MCF 10A (cell line): ENCODE data around the gene RHOT1. TPM values are rescaled to one million over a fixed set of nuclear protein-coding genes. Genes with fewer than 3 reads are reported as not detected.
A peak's percentile ranks its signal among the peaks of the same experiment; 100 is the strongest.
"Not testable (repeated sequence)": the region's sequence is repeated elsewhere in the genome, so short reads cannot be mapped to it uniquely, and the experiment has no call there.

Experiments used
- BruUV-seq: library from RNA; stranded (reverse); fragments of 400-500 nt; replicated peaks from 2 replicates; lab custom pipeline; 2021; lab: Mats Ljungman, UMichigan
- CTCF ChIA-PET: fragments of 300-600 bp; sonication (Branson Sonifier 250); formaldehyde crosslinking; extraction: SDS; loops from one replicate; lab custom pipeline; 2021; ENCODE audit warnings: antibody characterized with exemption, inconsistent platforms; lab: Yijun Ruan, JAX
- POLR2A ChIA-PET: fragments of 300-600, 350-650 bp; sonication (Branson Sonifier 250); formaldehyde crosslinking; extraction: SDS; loops from one replicate; lab custom pipeline; 2020; ENCODE audit warnings: antibody characterized with exemption, inconsistent platforms; lab: Yijun Ruan, JAX
- DNase-seq: peaks from one replicate; pipeline ENCODE4 v3.0.0-alpha.2; 2018; ENCODE audit not compliant: unreplicated experiment
- H3K27ac Mint-ChIP-seq: one replicate; pipeline ENCODE4 v1.8.0; 2022; ENCODE audit warnings: mild to moderate bottlenecking, low read depth, mixed read lengths; ENCODE audit not compliant: unreplicated experiment
- H3K27me3 Mint-ChIP-seq: one replicate; pipeline ENCODE4 v1.8.0; 2022; ENCODE audit warnings: mixed read lengths; ENCODE audit not compliant: insufficient read depth, unreplicated experiment
- H3K36me3 Mint-ChIP-seq: one replicate; pipeline ENCODE4 v1.8.0; 2022; ENCODE audit warnings: mild to moderate bottlenecking, moderate library complexity, mixed read lengths; ENCODE audit not compliant: insufficient read depth, unreplicated experiment
- H3K4me1 Mint-ChIP-seq: one replicate; pipeline ENCODE4 v1.8.0; 2022; ENCODE audit warnings: mixed read lengths; ENCODE audit not compliant: insufficient read depth, unreplicated experiment
- H3K4me3 Mint-ChIP-seq: one replicate; pipeline ENCODE4 v1.8.0; 2022; ENCODE audit warnings: mild to moderate bottlenecking, moderate library complexity, mixed read lengths; ENCODE audit not compliant: unreplicated experiment
- H3K9me3 Mint-ChIP-seq: one replicate; pipeline ENCODE4 v1.8.0; 2022; ENCODE audit warnings: mixed read lengths; ENCODE audit not compliant: unreplicated experiment
- intact Hi-C: fragments of 100-400 bp; cut with micrococcal nuclease; formaldehyde crosslinking; loops from 2 replicates; pipeline ENCODE4 v1.14.1; 2022
- total RNA-seq: library from RNA; stranded (reverse); gene quantifications from 2 replicates; pipeline ENCODE4 v1.2.3, GENCODE V29; 2022
- TF ChIP-seq, protein P1 (sequence below): fragments of 200-600 bp; IDR thresholded peaks from one replicate; pipeline ENCODE4 v1.8.0; 2022; ENCODE audit warnings: antibody characterized with exemption, mild to moderate bottlenecking; ENCODE audit not compliant: unreplicated experiment

Gene RHOT1
- total RNA-seq, 1 experiment from 2014 or later = 19.8 TPM

DNA sequence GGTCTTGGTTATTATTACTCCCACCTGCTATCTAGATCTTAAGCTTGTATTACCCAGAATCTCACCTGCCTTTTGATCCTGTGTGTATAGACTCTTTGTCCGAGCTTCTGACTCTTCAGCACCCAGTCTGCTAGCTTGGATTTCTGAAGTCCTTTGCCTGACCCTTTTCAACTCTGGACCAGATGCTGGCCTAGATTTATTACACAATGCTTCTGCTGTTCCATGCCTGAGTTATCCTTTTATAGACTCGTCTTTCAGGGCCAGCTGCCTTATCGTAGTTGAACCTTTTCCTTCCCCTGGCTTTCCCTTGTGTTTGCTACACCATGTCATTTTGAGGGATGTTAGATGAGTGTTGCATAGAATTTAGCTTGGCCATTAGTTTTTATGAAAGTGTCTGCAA lies 32.6 kb downstream of the RHOT1 start:
- POLR2A ChIA-PET = interaction anchor here (0.9 kb wide), 1 partner anchor 16 kb away, joined by 3 read pairs; no protein-coding TSS in a partner anchor
- peaks cover 46% of the 10 kb centered on the region for H3K36me3 Mint-ChIP-seq
- TF ChIP-seq, protein P1, sequence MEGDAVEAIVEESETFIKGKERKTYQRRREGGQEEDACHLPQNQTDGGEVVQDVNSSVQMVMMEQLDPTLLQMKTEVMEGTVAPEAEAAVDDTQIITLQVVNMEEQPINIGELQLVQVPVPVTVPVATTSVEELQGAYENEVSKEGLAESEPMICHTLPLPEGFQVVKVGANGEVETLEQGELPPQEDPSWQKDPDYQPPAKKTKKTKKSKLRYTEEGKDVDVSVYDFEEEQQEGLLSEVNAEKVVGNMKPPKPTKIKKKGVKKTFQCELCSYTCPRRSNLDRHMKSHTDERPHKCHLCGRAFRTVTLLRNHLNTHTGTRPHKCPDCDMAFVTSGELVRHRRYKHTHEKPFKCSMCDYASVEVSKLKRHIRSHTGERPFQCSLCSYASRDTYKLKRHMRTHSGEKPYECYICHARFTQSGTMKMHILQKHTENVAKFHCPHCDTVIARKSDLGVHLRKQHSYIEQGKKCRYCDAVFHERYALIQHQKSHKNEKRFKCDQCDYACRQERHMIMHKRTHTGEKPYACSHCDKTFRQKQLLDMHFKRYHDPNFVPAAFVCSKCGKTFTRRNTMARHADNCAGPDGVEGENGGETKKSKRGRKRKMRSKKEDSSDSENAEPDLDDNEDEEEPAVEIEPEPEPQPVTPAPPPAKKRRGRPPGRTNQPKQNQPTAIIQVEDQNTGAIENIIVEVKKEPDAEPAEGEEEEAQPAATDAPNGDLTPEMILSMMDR = no peak

DNA sequence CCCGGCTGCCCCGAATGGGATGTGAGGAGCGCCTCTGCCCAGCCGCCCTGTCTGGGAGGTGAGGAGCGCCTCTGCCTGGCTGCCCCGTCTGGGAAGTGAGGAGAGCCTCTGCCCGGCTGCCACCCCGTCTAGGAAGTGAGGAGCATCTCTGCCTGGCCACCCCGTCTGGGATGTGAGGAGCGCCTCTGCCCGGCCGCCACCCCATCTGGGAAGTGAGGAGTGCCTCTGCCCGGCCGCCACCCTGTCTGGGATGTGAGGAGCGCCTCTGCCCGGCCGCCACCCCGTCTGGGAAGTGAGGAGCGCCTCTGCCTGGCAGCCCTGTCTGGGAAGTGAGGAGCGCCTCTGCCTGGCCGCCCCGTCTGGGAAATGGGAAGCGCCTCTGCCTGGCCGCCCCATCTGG lies 36.4 kb downstream of the RHOT1 start:
- DNase-seq, H3K27ac Mint-ChIP-seq, H3K4me1 Mint-ChIP-seq, intact Hi-C loops, BruUV-seq, H3K9me3 Mint-ChIP-seq, H3K27me3 Mint-ChIP-seq, POLR2A ChIA-PET, H3K4me3 Mint-ChIP-seq, CTCF ChIA-PET: not testable (repeated sequence)
- peaks cover 75% of the 10 kb centered on the region for H3K36me3 Mint-ChIP-seq

More for the DNA sequence above, 32.6 kb downstream of the RHOT1 start:
- H3K27ac Mint-ChIP-seq = peak overlapping the region; percentile 33
- H3K4me3 Mint-ChIP-seq = no peak overlapping the region
- intact Hi-C loops = no loop called here
- H3K4me1 Mint-ChIP-seq = no peaks in the 10 kb centered on the region
- H3K9me3 Mint-ChIP-seq = no peaks in the 10 kb centered on the region
- DNase-seq = no peak
- H3K27me3 Mint-ChIP-seq = no peaks in the 10 kb centered on the region
- no TSS peak for BruUV-seq
- CTCF ChIA-PET = interaction anchor here (0.6 to 0.8 kb wide), 4 partner anchors 21 to 875 kb away, joined by 3 to 4 read pairs (median 3); no protein-coding TSS in a partner anchor

DNA sequence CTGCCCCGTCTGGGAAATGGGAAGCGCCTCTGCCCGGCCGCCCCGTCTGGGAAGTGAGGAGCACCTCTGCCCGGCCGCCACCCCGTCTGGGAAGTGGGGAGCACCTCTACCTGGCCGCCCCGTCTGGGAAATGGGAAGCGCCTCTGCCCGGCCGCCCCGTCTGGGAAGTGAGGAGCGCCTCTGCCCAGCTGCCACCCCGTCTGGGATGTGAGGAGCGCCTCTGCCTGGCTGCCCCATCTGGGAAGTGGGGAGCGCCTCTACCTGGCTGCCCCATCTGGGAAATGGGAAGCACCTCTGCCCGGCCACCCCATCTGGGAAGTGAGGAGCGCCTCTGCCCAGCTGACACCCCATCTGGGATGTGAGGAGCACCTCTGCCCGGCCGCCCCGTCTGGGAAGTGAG lies 36.8 kb downstream of the RHOT1 start:
- peaks cover 78% of the 10 kb centered on the region for H3K36me3 Mint-ChIP-seq
- DNase-seq, BruUV-seq, H3K27me3 Mint-ChIP-seq, POLR2A ChIA-PET, CTCF ChIA-PET, H3K9me3 Mint-ChIP-seq, H3K4me3 Mint-ChIP-seq, H3K4me1 Mint-ChIP-seq, intact Hi-C loops, H3K27ac Mint-ChIP-seq: not testable (repeated sequence)

DNA sequence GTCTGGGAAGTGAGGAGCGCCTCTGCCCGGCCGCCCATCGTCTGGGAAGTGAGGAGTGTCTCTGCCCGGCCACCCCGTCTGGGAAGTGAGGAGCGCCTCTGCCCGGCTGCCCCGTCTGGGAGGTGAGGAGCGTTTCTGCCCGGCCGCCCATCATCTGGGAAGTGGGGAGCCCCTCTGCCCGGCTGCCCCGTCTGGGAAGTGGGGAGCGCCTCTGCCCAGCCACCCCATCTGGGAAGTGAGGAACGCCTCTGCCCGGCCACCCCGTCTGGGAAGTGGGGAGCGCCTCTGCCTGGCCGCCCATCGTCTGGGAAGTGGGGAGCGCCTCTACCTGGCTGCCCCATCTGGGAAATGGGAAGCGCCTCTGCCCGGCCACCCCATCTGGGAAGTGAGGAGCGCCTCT lies 37.2 kb downstream of the RHOT1 start:
- POLR2A ChIA-PET, intact Hi-C loops, BruUV-seq, DNase-seq, CTCF ChIA-PET, H3K9me3 Mint-ChIP-seq, H3K27me3 Mint-ChIP-seq, H3K4me3 Mint-ChIP-seq, H3K27ac Mint-ChIP-seq, H3K4me1 Mint-ChIP-seq: not testable (repeated sequence)
- peaks cover 80% of the 10 kb centered on the region for H3K36me3 Mint-ChIP-seq

DNA sequence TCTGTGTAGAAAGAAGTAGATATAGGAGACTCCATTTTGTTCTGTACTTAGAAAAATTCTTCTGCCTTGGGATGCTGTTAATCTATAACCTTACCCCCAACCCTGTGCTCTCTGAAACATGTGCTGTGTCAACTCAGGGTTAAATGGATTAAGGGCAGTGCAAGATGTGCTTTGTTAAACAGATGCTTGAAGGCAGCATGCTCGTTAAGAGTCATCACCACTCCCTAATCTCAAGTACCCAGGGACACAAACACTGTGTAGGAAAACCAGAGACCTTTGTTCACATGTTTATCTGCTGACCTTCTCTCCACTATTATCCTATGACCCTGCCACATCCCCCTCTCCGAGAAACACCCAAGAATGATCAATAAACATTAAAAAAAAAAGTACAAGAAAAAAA lies 38.0 kb downstream of the RHOT1 start:
- BruUV-seq, H3K27me3 Mint-ChIP-seq, H3K9me3 Mint-ChIP-seq, DNase-seq, H3K4me3 Mint-ChIP-seq, intact Hi-C loops, POLR2A ChIA-PET, H3K4me1 Mint-ChIP-seq, H3K27ac Mint-ChIP-seq: not testable (repeated sequence)
- H3K36me3 Mint-ChIP-seq = peaks cover 76% of the 10 kb centered on the region
- CTCF ChIA-PET = interaction anchor here (0.6 kb wide), 1 partner anchor 289 kb away, joined by 3 read pairs; no protein-coding TSS in a partner anchor

DNA sequence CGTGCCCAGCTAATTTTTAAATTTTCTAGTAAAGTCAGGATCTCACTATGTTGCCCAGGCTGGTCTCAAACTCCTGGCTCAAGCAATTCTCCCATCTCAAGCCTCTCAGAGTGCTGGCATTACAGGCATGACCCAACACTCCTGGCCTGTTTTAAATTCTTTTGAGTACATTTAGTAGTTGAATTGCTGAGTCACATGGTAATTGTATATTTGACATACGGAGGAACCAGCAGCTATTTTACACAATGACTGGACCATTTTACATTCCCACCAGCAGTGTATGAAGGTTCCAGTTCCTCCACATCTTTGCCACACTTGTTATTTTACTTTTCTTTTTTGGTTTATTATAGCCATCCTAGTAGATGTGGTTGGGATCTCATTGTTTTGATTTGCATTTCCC lies 43.6 kb downstream of the RHOT1 start:
- TF ChIP-seq, protein P1 = no peak
- no peak overlapping the region for H3K4me3 Mint-ChIP-seq
- CTCF ChIA-PET = no interaction called here
- H3K27ac Mint-ChIP-seq = no peak overlapping the region
- H3K27me3 Mint-ChIP-seq = no peaks in the 10 kb centered on the region
- no TSS peak for BruUV-seq
- DNase-seq = no peak
- H3K36me3 Mint-ChIP-seq = peaks cover 55% of the 10 kb centered on the region
- peaks cover 5% of the 10 kb centered on the region for H3K4me1 Mint-ChIP-seq
- intact Hi-C loops = no loop called here
- H3K9me3 Mint-ChIP-seq = no peaks in the 10 kb centered on the region
- POLR2A ChIA-PET = no interaction called here
